Left ventricle myocardium inferior (tissue), 1 donor: ENCODE results near the gene MUC5AC. TPM values are rescaled to one million over a fixed set of nuclear protein-coding genes. Genes with fewer than 3 reads are reported as not detected.

Source experiments
- DNase-seq: peaks from one replicate; pipeline ENCODE4 v3.0.0-alpha.2; 2020
- H3K27ac ChIP-seq: fragments of 200-600 bp; replicated peaks from 2 replicates; pipeline ENCODE4 v1.8.0; 2021
- H3K27me3 ChIP-seq: fragments of 200-600 bp; 2 replicates; pipeline ENCODE4 v1.8.0; 2021; ENCODE audit warnings: low read depth
- H3K36me3 ChIP-seq: fragments of 200-600 bp; 2 replicates; pipeline ENCODE4 v1.8.0; 2021
- H3K4me1 ChIP-seq: fragments of 200-600 bp; 2 replicates; pipeline ENCODE4 v1.8.0; 2021
- H3K4me3 ChIP-seq: fragments of 200-600 bp; 2 replicates; pipeline ENCODE4 v1.8.0; 2021; ENCODE audit warnings: mild to moderate bottlenecking, moderate library complexity
- H3K9me3 ChIP-seq: fragments of 200-600 bp; replicated peaks from 2 replicates; pipeline ENCODE4 v1.8.0; 2021
- CTCF ChIP-seq: fragments of 200-600 bp; IDR thresholded peaks from 2 replicates; pipeline ENCODE4 v1.8.0; 2021; ENCODE audit warnings: antibody characterized with exemption, mild to moderate bottlenecking, borderline replicate concordance
- intact Hi-C: fragments of 100-400 bp; cut with micrococcal nuclease; formaldehyde crosslinking; loops from one replicate; pipeline ENCODE4 v1.11.0; 2022
- total RNA-seq: library from RNA; stranded (reverse); fragmentation: NEBNext Ultra II Directional; extraction: Animal tissue kit (Norgen Biotek cat#: 25700); gene quantifications from one replicate; pipeline ENCODE4 v1.2.1, GENCODE V29; 2021
- donor health status: DM: no; HTN: yes; CAD: no; lungs with severe emphysema.

The MUC5AC gene
- total RNA-seq, 1 donor from 2014 or later: not detected

DNA sequence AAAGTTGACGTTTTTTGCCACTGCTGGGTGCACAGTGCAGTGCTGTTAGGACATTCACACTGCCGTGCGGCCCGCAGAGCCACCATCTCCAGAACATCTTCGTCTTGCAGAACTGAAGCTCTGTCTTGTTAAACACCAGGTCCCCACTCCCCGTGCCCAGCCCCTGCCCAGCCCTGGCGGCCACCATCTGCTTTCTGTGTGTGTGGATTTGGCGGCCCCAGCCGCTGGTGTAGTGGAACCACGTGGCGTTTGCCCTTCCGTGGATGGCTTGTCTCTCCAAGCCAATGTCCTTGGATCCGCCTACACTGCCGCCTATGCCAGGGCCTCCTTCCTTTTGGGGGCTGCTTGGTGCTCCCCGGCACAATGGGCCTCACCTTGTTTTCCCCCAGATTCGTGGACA, 8.2 kb upstream of the MUC5AC start:
- Histone ChIP-seq H3K27me3 (peaks cover 26% of the 10 kb centered on the region), H3K4me3 (no peak overlapping the region), H3K9me3 (peaks cover under 1% of the 10 kb centered on the region), H3K4me1 (peaks cover 9% of the 10 kb centered on the region), H3K27ac (no peak overlapping the region), H3K36me3 (no peaks in the 10 kb centered on the region)
- no peak for TF ChIP-seq CTCF
- intact Hi-C loops: no loop called here
- DNase-seq: no peak

DNA sequence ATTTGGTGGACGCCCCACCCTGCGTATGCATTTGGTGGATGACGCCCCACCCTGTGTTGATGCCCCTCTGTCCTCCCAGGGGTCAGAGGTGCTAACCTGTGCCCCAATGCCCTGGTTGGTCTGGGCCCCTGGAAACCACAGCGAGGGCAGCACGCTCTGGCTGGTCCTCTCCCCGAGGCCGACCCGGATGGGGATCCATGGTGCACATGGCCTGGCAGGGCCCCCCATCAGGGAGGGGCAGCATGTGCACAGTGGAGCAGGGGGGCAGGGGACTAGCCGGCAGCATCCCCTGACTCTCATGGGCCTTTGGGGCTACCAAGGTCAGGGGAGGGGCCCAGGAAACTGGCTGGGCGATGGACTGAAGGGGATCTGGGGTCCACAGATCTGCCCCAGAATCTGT, 7.6 kb upstream of the MUC5AC start:
- Histone ChIP-seq H3K9me3 (no peaks in the 10 kb centered on the region), H3K27ac (no peak overlapping the region), H3K4me1 (peaks cover 9% of the 10 kb centered on the region), H3K4me3 (no peak overlapping the region), H3K36me3 (no peaks in the 10 kb centered on the region), H3K27me3 (peaks cover 26% of the 10 kb centered on the region)
- no peak for TF ChIP-seq CTCF
- intact Hi-C loops: no loop called here
- DNase-seq: no peak

GRCh38 chr11:1150769-1151365, 6.9 kb upstream of the MUC5AC start:
- Histone ChIP-seq H3K27me3 (peaks cover 26% of the 10 kb centered on the region), H3K27ac (no peak overlapping the region), H3K36me3 (no peaks in the 10 kb centered on the region), H3K4me1 (peaks cover 9% of the 10 kb centered on the region), H3K9me3 (no peaks in the 10 kb centered on the region), H3K4me3 (no peak overlapping the region)
- TF ChIP-seq CTCF: no peak
- intact Hi-C loops: no loop called here
- DNase-seq: peak; percentile 8

DNA sequence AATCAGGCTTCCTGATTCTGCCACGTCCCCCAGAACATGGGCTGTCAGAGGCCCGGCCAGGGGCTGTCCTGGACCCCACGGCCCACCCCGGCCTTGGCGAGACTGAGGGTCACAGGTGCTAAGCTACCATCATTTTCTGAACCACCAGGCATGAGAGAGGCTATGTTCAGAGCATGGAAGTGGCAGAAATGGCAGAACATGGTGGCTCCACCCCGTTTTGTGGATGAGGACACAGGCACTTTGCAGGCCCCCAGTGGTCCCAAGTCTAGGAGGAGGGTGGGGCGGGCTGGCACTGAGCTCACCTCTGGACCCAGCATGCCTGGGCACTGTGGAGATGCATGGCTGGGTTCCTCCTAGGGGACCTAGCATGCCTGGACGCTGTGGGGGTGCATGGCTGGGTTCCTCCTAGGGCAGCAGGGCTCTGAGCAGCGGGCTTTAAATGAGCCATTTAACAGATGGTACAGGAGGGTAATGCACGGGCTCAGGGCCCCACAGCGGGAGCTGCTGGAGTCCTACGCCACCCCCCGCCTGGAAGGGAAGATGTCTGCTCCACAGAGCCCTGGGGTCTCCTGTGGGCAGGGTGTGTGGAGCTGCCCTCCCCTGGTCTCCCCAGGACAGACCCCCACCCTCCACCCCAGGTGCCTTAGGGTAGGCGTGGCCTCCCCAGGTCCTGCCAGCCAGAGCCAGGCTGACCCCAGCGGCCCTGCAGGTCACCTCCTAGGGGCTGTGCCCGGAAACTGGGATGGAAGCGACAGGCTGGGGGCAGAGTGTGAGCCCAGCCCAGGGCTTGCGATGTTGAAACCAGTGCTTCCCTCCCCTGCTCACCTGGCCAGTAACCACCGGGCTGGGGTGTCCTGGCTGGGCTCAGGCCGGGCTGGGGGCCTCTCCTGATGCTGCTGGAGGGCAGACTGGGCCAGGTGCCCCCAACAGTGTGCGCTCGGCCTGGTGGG, 6.1 kb upstream of the MUC5AC start:
- H3K27me3 ChIP-seq: peaks cover 26% of the 10 kb centered on the region
- DNase-seq: no peak
- H3K4me1 ChIP-seq: peaks cover 9% of the 10 kb centered on the region
- H3K36me3 ChIP-seq: no peaks in the 10 kb centered on the region
- no peaks in the 10 kb centered on the region for H3K9me3 ChIP-seq
- H3K27ac ChIP-seq: no peak overlapping the region
- TF ChIP-seq CTCF: no peak
- no peak overlapping the region for H3K4me3 ChIP-seq
- intact Hi-C loops: no loop called here

DNA sequence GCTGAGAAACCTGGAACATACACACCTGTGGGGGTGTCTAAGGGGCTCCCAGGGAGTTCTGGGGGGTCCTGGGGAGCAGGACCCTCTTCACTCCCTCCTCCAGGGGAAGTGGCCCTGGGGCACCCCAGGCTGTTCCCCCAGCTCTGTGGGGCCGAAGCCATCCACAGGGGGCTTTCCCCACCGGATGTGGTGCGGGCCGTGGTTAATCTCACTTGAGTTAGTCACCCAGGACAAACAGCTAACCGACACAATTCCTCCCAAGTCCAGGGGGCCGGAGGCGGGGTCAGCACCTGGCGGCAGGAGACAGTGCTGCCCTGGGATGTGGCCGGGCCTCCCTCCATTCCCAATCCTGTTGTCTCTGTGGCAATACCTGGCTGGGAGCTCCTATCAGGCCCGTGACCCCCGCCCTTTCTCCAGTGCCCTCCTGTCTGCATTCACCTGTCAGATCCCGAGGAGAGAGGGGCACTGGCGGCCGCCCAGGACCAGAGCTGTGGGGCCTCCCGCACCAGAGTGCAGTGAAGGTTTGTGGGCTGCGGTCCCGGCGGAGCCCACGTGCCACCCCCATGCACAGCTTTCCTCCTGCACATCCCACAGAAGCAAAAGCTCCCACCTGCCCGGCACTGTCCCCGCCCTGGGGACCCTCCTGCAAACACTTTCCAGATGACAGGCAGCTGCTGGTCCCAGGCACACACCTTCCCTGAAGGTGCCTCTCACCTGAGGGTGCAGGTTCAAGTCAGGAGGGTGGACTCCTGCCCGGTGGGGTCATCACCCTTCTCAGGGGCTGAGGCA, 5.2 kb upstream of the MUC5AC start:
- intact Hi-C loops: no loop called here
- Histone ChIP-seq H3K4me1 (peaks cover 9% of the 10 kb centered on the region), H3K27me3 (peaks cover 26% of the 10 kb centered on the region), H3K27ac (no peak overlapping the region), H3K4me3 (no peak overlapping the region), H3K36me3 (no peaks in the 10 kb centered on the region), H3K9me3 (no peaks in the 10 kb centered on the region)
- DNase-seq: no peak
- TF ChIP-seq CTCF: no peak
